ENCODE measurements around the gene PCDH15. TPM values are rescaled to one million over a fixed set of nuclear protein-coding genes. Genes with fewer than 3 reads are reported as not detected.

Gene PCDH15
- total RNA-seq, result not detected in 2 replicates

DNA sequence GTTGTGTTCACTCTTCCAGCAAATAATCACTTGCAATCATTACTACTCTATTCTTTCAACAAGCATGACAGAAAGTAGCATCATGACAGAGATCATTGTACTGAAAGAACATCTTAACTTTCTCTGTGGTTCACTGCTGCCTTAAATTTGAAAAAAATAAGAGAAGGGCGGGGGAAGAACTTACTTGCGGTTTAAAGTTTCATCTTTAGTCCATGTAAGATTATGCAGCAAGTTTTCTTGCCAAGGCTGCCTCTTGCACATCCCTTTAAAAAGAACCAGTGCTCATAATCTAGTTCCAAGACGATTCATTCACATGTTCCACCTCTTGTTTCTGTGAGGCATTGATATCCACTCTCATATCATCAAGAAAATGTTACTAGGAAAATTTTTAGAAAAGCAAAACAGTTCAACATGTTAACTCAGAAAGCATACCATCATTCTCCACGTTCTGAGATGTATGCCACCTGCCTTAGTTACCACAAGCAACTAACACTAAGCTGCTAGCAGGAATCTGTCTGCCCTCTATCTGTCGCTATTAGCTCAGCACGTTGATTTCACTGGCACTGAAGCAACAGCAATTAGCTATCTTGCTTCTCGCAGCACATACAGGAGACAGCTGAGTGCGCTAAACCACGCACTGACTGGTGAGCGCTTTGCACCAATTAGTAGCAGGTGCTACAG lies at the start of gene PCDH15:
TSS of gene PCDH15 (minus strand) at position 491 of the 681 bp plus-strand sequence. CDS start 136,969 bp downstream, outside the sequence.
- DNase-seq (ENCODE audit: low read depth in 2 of 2), result peak in 1 of 2 donors; percentile 21

DNA sequence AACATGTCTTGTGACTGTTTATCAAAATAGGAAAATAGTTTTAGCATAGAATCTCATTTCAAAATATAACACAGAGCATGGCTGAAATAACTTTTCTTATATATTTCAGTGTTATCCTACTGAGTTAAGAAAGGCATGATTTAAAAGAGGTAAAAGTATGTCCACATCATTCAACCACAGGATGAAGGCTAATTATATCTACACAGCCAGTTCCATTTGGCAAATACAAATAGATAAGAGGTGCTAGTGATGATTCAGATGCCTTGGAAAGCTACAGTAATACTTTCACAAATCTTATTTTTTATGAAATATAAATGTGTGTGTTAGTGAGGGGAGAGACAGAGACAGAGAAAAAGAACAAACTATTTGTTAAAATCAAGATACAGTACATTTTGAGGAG lies 42.9 kb upstream of the PCDH15 start:
- DNase-seq (ENCODE audit: low read depth in 2 of 2), result no peak

DNA sequence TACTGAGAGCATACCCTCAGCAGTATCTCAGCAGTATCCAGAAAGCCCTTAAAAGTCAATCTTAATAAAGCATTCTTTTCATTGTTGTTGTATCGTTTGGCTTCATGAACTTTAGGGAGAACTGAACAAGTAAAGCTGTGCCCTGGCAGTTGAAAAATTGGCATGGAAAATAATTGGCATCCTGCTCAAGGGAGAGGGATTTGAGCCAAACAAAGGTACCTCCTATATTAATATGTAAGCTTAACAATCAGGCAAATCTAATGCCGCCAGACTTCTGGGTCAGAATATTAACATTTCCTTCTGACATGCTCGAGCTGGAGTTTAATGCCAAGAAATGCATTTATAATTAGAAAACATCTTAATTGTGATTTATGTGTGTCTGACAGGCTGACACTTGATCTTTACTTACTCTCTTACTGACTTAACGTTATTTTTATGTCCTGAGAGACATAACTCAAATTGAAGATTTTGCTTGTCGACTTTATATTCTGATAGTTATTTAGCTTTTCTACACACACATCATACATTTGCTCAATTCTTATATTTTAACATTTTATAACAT lies 42.1 kb upstream of the PCDH15 start:
- no peak for DNase-seq (ENCODE audit: low read depth in 2 of 2)

DNA sequence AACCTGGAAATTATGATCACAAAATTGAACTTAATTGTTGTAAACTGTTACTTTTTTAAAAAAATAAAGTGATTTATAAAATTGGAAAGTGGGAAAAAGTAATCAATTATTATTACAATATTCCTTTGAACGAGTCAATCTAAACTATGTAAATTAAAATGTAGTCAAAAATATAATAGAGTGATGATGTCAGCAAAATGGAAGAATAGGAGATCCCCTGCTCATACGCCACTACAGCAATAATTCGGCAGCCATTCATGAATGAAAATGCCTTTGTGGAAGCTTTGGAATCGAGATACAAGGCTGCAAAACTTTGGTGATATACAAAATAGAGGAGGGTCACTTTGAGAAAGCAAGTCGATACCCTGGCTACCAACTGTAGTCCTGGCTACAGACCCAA lies 36.4 kb upstream of the PCDH15 start:
- DNase-seq (ENCODE audit: low read depth in 2 of 2), result no peak

DNA sequence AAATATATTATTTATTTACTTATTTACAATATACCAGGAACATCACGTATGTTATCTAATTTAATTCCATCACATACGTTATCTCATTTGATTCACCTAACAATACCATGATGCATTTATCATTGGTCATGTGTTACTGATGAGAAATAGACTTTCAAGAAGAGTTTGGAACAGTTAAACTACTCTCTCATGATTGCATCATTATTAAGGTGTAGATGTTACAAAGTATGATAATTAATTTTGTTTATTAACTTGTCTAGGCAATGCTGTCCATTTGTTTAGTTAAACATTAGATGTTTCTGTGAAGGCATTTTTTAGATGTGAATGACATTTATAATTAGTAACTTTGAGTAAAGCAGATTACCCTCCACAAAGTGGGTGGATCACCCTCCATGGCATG lies 32.0 kb upstream of the PCDH15 start:
- no peak for DNase-seq (ENCODE audit: low read depth in 2 of 2)

DNA sequence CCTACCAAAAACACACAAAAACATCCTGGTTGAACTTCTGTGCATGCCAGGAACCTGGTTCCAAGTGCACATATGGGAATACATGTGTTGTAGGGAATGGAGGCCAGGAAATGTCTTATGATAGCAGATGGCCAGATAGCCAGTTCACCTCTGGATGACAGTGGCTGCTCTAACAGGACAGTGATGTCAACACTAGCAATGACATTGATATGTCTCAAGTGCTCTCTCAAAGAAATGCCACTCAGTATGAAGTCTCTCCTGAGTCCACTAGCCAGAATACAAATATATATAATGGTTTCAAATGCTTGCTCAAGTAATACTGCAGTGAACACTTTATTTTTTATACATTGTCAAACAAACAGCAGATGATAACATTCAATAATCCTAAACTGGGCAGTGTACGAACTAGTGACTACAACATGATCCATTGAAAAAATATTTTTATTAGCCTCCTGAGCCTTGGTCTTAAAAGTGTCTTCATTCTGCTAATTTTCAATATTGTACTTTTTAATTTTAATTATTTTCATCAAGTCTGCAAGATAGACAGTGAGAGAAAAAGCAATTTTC lies 26.0 kb upstream of the PCDH15 start:
- DNase-seq (ENCODE audit: low read depth in 2 of 2), result no peak

DNA sequence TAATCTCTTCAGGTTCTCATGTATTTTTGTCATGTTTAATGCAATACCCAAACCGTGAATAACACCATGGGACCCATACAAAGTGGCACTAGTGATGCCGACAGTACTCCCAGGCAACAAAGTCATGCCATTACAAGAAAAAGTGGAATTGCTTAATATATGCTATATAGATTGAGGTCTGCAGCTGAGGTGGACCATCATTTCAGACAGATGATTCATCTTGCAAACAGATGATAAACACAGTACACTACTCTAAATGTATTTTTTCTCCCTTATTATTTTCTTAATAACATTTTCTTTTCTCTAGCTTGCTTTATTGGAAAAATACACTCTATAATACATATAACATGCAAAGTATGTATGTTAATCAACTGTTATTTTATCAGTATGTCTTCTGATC lies 14.6 kb upstream of the PCDH15 start:
- no peak for DNase-seq (ENCODE audit: low read depth in 2 of 2)

DNA sequence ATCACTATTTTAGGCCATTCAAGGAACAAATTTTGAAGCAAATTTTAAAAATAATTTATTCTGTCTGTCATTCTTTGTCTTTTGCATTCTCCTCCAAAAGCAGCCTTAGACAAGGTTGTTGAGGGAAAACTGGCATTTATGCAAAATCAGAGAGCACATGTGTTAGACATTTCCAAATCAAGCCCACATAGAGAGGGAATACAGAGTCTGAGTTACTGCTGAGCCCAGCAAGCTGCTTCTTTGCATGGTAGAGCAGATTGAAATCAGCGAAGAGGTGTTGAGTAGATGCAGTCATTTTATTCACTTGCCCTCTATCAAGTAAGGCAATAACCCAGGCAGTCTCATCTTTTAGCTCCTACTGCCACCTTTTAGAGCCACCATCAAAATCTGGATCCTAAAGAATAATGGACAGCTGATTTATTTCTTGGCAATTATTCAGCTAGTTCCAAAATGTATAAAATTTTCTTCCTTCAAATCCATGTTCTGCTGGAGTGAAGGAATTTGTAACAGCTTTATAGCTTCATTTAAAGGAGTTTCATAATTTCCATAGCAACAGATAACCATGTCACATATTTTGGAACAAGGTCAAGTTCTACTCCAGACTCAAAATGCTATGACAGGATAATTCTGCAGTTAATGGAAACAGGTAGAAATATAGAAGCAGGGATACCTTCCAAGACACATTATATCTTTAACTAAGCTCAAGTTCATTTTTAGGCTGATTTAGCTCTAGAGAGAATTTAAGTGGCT lies 7.3 kb upstream of the PCDH15 start:
- no peak for DNase-seq (ENCODE audit: low read depth in 2 of 2)

DNA sequence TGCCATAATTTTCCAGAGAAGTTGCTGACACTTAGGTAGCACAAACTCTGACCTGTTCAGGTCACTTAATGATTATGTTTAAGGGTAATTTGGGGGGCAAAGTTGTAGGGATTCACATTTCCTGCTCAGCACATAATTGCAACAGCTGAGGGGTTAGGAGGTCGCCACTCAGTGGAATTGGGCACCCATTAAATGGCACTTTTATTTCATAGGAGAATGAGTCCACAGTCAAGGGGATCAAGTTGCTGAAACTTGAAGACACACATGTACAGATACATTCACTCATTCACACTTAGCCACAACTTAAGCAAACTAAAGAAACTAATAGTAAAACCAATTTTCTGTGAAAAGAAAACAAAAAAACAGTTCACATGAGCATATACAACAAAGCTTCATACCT lies 1.5 kb downstream of the PCDH15 start:
- DNase-seq (ENCODE audit: low read depth in 2 of 2), result no peak

DNA sequence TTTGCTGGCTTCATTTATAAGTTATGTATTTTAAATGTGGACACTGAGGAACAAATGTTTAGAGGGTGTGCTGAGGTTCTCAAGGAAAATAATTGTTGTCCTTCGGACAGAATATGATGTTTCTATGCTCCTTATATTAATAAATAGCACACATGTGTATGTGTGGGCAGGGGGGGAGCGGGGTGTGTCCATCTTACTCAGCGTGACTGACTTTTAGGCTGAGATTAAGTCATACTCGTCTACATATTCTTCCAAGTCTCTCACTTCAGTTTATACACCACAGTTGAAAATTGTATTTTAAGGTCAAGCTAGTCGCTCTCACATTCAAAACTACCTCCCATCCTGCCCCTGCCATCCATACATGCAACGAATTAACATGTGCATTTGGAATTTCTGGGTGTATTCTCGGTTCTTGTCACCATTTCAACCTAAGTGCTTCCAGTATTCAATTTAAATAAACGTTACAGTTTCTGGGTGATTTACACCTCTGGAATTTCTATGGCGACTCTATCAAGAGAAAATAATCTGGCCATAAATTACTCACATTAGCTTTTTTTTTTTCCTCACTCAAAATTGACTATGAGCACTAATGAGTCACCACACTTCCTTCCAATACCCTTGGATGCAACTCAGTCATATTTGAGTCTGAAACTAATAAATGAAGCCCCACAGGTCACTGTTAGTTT lies 3.3 kb downstream of the PCDH15 start:
- DNase-seq (ENCODE audit: low read depth in 2 of 2), result peak in 1 of 2 donors; percentile 31

DNA sequence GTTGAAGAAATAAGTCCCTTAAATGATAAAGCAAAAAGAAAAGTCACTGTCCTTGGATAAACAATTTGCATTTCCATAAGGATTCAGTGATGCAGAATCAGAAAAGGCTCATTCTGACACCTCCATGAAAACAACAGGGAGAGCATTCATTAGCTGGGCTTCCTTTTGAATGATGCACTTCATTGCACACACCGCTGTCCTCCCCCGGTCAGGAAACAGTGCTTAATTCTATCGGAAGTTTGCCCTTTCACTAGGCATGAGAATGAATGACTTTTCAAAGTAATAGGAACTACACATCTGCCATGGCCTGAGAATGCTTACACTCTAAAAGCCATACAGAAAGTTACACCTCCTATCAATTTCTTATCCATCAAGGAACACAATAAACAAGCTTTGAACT lies 4.2 kb downstream of the PCDH15 start:
- DNase-seq (ENCODE audit: low read depth in 2 of 2), result peak in 1 of 2 donors; percentile 1

DNA sequence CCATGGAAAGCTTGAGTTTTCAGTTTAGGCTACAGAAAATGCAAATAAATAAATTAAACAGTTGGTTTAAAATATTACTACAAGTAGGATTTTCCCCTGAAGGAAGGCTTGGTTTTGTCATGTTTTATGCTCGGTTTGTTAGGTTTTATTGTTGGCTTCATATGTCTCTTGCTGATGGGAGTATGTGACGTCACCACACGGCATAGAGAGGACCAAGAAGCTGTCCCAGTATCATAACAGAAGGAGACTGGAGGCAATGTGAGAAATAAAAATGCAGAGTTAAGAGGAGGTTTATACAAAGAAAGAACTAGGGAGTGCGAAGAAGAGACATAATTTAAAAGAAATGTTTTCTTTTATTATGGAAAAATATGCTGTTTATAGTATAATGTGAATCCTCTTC lies 24.4 kb downstream of the PCDH15 start:
- no peak for DNase-seq (ENCODE audit: low read depth in 2 of 2)

DNA sequence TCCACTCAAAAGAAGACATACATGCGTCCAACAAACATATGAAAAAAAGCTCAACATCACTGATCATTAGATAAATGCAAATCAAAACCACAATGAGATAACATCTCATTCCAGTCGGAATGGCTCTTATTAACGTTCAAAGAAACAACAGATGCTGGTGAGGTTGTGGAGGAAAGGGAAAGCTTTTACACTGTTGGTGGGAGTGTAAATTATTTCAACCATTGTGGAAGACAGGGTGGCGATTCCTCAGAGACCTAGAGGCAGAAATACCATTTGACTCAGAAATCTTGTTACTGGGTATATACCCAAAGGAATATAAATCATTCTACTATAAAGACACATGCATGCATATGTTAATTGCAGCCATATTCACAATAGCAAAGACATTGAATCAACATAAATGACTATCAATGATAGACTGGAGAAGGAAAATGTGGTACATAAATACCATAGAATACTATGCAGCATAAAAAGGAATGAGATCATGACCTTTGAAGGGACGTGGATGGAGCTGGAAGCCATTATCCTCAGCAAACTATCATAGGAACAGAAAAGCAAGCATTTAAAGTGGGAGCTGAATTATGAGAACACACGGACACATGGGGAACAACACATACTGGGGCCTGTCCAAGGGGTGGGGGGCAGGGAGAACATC lies 28.4 kb downstream of the PCDH15 start:
- no peak for DNase-seq (ENCODE audit: low read depth in 2 of 2)

DNA sequence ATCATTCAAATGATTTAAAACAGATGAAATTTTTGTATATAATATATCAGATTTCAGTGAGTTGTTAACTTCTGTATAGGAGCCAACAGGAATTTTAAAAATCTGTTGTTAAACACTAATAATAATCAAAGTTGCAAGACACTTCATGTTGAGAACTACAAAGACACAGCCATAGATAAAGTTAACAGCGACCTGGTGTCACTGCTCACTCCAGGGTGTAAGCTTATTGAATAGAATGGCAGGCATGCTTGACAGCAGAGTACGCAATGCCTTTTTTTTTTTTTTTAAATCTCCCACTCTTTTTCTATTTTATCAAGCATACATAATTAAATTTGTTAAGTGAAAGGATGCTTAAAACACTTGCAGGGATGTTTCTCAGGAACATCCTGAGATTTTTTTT lies 32.0 kb downstream of the PCDH15 start:
- DNase-seq (ENCODE audit: low read depth in 2 of 2), result no peak

DNA sequence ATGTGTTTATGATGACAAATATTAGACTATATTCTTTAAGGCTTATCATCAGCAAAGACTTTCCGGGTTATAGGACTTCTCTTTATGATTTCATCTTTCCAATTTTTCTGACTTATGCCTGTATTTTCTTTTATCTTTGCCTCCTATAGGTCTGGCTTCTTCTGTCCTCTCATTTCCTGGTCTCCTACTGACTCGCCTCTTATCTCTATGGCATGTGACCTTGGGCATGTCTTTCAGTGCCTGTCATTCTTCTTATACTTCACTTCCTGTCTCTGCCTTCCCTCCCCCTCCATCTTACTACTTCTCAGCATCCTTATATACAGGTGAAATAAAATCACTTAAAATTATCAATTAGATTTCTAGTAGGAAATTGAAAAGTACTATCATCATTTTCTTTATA lies 42.2 kb downstream of the PCDH15 start:
- DNase-seq (ENCODE audit: low read depth in 2 of 2), result no peak

DNA sequence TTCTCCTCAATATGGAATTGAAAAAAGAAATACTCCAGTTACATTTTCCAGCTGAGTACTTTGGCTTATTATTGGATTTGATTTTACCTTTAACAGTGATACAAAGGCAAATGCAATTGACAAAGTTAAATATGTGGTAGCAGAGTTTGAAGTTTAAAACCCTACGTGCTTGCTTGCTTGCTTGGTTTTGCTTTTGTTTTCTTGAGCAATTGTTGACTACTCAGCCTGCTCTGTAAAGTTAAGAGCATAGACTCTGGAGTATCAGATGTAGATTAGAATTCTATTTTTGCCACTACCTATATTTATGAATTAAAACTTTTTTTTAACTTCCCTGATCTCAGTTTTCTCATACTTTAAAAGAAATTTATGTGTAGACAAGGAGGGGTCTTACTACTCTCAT lies 51.4 kb downstream of the PCDH15 start:
- DNase-seq (ENCODE audit: low read depth in 2 of 2), result no peak

DNA sequence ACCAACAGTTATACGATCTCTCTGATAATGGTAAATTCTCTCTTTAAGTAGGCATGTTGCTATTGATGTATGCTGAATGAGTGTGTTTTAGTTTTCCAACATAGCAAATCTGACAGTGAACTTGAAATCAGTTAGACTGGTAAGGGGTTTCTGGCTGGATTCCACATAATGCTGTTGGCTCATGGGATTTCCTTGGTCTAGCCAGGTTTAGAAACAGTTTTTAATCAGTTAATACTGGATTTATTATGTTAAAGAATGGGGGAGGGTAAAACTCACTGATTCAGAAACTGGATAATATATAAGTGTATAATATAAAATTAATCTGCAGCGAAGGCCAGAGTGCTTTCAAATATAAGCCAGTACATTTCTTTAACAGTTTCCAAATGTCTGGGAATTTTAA lies 55.6 kb downstream of the PCDH15 start:
- no peak for DNase-seq (ENCODE audit: low read depth in 2 of 2)

DNA sequence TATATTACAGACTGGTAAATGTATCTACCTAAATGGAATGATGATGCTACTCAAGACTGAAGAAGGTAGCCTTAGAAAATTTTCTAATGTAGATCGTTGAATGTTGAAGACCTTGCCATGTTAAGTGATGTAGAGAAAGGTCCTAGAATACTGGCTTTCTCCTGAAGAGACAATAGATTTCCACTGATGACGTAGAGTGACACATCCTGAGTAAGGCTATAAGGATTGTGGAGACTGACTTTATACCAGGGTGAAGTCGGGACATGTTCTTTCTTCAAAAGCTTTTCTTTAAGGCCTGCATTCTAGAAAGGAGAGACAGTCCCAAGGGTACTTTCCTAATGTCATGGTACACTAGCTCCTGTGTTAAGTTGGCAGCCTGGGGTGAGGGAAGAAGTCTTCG lies 58.6 kb downstream of the PCDH15 start:
- no peak for DNase-seq (ENCODE audit: low read depth in 2 of 2)

DNA sequence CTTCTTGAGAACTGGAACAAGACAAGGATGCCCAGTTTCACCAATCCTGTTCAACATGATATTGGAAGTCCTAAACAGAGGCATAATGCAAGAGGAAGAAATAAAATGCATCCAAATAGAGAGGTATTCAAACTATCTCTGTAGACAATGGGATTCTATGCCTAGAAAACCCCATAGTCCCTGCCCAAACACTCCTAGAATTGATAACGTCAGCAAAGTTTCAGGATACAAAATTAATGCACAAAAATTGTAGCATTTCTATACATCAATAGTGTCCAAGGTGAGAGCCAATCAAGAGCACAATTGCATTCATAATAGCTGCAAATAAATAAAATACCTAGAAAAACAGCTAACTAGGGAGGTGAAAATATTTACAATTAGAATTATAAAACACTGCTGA lies 72.5 kb downstream of the PCDH15 start:
- DNase-seq (ENCODE audit: low read depth in 2 of 2), result no peak

DNA sequence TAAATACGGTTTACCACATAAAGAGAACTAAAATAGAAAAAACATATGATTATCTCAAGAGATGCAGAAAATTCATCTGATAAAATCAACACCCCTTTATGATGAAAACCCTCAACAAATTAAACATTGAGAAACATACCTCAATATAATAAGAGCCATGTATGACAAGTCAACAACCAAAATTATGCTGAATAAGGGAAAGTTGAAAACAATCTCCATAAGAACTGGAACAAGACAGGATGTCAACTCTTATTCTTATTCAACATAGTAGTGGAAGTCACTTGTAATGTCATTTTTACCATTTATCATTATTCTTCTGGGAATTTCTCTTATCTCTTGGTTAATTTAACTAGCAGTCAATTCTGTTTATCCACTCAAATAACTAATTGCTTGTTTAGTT lies 79.0 kb downstream of the PCDH15 start:
- DNase-seq (ENCODE audit: low read depth in 2 of 2), result no peak

DNA sequence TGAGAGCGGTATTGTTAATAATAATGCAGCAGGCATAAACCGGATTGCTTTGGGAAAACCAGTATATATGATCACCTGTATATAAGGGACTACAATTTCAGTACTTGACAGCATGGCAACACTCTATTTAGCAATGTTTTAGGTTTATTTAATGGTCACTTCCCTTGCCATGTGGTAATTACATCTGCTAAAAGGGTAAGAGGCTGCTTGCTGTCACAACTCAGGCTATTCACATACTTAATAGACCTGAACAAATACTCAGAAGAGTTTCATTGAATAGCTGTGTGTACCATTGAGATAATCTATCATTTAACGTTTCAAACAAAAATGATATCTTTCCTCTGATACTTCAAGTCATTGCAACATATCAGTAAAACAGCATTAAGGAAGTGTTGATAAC lies 90.1 kb downstream of the PCDH15 start:
- DNase-seq (ENCODE audit: low read depth in 2 of 2), result no peak

DNA sequence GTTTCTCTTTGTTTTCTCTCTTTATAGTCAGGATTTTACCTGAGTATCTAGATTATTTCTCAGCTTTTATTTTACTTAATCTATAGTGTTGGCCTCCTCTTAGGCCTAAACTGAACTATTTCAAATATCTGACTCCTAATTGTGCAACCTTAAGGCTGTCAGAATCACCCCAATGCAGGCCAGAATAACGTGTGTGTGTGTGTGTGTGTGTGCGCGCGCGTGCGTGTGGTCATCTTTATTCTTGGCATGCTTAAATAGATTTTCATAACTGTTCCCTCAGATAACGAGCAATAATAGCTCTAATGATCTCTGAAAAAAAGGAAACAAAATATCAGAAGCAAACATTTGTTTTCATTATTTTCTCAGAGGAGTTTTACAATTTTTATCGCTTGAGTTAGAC lies 92.4 kb downstream of the PCDH15 start:
- DNase-seq (ENCODE audit: low read depth in 2 of 2), result no peak

Measured in dermis microvascular lymphatic vessel endothelial cell (primary cell).